Stimulated activated CD4-positive, alpha-beta T cell treated with anti-CD3 and anti-CD28 coated beads, TNF-alpha, amount 100 ng/mL, for 1 hour (primary cell): ENCODE measurements around the gene RCAN3.
A peak's percentile ranks its signal among the peaks of the same experiment; 100 is the strongest.
"Not testable (repeated sequence)": the region's sequence is repeated elsewhere in the genome, so short reads cannot be mapped to it uniquely, and the experiment has no call there.

Experiments
- DNase-seq, 3 donors: peaks; one replicate each; pipeline ENCODE4 v3.0.0-alpha.2; 2020; ENCODE audit warnings: low read depth in 3 of 3, low spot score in 1 of 3

RCAN3 gene

DNA sequence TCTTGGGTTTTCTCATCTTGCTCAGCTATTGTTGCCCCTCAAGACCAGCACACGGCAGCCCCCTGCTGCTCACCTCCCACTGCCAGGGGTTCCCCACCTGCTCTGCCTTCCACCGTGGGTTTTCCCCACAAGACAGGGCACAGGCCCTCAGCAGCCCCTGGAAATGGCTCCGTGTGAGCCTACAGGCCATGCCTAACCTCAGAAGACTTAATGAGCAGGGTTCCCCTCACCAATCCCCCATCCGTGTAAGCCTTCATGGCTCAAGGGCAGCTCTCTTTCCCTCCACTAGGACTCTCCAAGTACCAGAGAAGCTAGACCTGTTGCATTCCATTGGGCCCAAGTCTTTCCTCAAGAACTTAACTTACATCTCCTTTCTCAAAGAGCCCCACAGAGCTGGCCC lies 18.4 kb upstream of the RCAN3 start:
- no peak for DNase-seq

- DNase-seq: no peak
Measured at GRCh38 chr1:24486331-24487065, 16.1 kb upstream of the RCAN3 start.

DNA sequence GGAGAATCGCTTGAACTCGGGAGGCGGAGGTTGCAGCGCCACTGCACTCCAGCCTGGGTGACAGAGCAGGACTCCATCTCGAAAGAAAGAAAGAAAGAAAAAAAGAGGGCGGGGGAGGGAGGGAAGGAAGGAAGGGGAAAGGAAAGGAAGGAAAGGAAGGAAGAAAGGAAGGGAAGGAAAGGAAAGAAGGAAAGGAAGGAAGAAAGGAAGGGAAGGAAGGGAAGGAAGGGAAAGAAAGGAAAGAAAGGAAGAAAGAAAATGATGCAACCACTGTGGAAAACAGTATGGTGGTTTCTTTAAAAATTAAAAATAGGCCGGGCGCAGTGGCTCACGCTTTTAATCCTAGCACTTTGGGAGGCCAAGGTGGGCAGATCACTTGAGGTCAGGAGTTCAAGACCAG lies 15.2 kb upstream of the RCAN3 start:
- DNase-seq: no peak

GRCh38 chr1:24488159-24488558 lies 14.5 kb upstream of the RCAN3 start:
- not testable (repeated sequence) for DNase-seq

GRCh38 chr1:24489674-24490073 lies 13.0 kb upstream of the RCAN3 start:
- DNase-seq: no peak

- DNase-seq: no peak
Measured at GRCh38 chr1:24490101-24490781, 12.4 kb upstream of the RCAN3 start.

DNA sequence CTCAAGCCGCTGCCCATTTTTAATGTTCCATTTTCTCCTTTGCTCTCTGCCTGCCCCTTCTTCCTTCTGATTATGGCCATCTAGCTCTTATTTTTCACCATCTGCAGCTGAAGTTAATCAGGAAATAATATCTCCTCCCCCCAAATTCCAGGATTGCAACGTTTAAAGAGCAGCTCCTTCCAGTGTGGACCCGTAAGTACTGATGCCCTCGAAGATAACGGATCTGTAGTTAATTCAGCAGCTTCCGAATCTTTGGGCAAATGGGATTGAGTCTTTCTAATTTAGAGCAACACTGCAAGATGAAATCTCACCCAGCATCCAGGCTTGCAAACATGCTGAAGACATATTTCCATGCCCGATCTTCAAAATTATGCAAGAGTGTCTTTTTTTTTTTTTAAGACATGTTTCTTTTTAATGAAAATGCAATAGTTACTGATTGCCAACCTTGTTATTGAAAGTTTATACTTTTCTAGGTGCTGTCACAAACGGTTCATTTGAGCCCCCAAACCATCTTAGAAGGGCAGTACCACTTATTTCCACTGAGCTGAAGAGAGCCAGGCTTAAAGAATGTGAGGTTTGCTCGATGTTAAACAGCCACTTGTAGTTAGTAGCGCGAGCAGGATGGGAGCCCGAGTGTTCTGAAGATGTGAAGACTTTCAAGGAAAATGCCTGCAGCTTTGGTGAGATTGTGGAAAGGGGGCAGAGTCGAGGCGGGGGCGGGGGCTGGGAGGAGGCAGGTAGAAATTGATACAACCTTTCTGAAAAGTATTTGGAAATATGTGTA lies 10.9 kb upstream of the RCAN3 start:
- no peak for DNase-seq

GRCh38 chr1:24492935-24493334 lies 9.7 kb upstream of the RCAN3 start:
- not testable (repeated sequence) for DNase-seq

DNA sequence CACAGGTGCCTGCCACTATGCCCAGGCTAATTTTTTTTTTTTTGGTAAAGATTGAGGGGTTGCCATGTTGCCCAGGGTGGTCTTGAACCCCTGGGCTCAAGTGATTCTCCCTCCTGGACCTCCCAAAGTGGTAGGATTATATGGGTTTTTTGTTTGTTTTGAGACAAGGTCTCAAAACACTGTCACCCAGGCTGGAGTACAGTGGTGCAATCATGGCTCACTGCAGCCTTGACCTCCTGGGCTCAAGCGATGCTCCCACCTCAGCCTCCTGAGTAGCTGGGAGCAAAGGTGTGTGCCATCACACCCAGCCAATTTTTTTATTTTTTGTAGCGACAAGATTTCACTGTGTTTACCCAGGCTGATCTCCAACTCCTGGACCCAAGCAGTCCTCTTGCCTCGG lies 8.9 kb upstream of the RCAN3 start:
- DNase-seq: no peak

DNA sequence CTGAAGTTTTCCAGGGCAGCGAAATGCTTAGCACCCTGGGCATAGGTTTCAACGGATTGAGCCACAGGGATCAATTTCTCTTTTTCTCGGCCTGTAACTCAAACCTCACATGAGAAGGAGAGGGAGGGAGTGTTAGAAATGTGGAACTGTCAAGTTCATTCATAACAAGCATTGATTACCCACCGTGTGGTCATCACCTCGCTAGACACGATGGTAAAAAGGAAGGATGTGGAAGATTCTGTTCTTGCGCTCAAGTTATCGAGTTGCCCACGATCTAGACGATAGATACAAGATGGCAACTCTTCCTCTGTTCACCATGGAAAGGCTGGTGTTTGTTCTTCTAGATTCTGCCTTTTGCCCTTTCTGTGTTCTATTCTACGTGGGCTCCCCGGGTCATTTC lies 4.0 kb upstream of the RCAN3 start:
- no peak for DNase-seq

GRCh38 chr1:24500448-24501048 lies 2.1 kb upstream of the RCAN3 start:
- DNase-seq: no peak

DNA sequence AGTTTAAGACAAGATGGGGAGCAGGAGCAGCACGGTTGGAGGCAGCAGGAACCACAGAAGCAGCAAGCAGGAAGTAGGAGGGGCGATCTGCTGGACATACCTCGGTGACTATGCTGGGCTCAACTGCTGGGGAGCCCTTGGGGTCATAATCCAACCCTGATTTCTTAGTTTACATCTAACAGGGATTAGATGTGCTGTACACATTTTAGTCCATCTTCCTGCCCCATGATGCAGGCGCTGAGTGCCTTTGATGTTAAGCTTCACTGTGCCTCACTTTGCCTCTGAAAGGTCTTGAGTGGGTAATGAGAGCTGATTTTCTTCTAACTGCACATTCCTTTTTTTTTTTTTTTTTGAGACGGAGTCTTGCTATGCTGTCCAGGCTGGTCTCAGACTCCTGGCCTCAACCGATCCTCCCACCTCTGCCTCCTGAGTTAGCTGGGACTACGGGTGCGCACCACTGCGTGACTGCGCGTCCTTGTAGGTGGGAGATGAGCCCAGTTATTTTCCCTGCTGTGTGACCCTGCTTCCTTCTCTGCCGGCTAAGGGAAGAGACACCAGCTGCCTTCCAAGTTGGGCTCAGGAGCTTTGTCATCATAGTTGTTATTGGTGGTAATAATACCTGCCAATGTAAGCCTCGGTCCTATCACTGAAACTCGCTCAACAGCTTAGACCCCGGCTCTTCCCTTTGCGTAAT lies 1.1 kb upstream of the RCAN3 start:
- DNase-seq: no peak

- DNase-seq: peak; percentile 55 to 61 (median 60)
Measured at GRCh38 chr1:24502065-24502708, 449 bp upstream of the RCAN3 start.

DNA sequence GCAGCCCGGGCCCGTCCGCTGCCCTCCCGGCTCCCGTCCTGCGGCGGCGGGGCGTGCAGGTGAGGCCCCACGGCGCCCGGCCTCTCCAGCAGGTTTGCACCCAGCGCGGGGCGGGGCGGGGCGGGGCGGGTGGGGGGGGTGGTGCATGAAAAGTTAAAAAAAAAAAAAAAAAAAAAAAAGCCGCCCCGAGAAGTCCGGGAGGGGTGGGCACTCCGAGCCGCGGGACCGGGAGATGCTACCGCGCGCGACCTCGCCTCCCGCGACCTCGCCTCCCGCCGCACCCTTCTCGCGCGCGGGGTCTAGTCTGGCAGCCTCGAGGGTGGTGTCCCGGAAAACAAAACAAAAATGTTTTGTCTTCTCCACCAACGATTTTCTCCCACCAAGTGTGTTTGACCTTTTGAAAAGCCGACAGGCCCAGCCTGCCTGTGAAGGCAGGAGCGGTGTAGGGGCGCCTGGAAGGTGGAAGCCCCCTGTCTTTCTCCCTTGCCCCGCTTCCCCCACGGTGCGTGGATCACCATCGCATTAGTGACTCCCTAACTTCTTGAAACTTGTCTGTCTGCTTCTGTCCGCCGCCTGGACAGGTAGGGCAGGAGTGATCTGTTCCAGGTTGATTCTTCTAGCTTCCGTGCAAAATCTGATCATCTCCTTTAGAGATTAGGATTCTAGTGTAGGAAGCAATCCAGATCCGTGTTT lies 569 bp downstream of the RCAN3 start:
- no peak for DNase-seq

GRCh38 chr1:24503870-24504523 lies 1.4 kb downstream of the RCAN3 start:
- DNase-seq: no peak

DNA sequence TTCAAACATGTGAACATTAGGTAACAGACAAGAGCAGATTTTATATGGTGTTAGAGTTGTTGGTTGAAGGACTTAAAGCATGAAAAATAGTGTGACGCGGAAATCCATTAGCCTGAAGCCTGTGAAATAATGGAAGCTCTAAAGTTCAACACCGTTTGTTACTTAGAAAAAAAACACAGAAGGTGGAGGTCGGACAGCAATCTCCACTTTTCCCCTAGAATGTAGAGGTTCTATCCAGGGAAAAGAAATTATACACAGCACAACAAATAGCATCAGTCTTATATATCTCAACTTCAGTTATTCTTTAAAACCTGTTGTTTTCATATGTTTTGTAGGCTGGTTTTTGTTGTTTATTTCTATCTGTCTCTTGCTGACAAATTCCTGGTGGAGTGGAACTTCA lies 1.9 kb downstream of the RCAN3 start:
- DNase-seq: no peak

DNA sequence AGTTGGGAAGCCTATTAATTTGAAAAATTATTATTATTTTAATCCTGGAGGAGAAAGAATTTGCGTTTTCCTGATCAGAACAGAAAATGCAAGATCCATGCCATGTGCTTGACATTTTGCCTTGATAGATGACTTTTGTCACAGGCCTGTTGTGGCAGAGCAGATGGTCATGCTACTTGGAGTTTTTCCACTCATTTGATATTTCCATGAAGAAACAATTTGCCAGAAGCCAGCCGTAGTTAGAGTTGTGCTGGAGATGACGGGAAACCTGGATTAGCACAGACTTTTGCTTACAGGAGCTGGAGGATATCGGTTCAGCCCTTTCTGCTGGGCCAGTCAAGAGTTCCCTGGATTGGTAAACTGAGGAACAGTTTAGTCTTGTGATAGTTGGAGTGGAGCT lies 3.2 kb downstream of the RCAN3 start:
- DNase-seq: no peak

DNA sequence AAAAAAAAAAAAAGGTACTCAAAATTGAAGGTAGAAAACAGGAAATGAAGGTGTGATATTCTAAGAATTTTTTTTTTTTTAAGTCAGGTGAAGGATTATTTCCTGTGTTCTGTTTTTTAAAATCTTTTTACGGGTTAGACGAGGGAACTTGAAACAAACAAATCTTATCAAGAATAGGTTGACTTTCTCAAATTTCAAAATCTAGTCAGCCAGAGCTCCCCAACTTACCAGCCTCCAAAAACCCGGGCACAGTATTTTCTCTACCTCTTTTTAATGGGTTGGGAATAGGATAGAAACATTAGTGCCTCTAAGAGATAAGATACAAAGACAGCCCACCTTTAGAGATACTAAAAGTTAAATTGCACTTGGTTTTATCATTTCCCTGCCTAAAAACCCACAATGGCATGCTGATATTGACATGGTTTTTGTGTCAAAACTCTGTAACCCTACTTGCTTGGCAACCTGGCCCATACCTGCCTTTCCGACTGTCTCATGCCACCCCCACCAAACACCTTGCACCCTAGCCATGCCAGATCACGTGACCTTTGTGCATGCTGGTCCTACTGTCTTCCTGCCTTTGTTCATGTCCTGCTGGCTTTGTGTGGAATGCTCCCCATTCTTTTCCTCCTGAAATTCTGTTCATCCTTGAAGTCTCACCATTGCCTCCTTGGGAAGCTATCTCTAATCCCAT lies 4.2 kb downstream of the RCAN3 start:
- DNase-seq: no peak

DNA sequence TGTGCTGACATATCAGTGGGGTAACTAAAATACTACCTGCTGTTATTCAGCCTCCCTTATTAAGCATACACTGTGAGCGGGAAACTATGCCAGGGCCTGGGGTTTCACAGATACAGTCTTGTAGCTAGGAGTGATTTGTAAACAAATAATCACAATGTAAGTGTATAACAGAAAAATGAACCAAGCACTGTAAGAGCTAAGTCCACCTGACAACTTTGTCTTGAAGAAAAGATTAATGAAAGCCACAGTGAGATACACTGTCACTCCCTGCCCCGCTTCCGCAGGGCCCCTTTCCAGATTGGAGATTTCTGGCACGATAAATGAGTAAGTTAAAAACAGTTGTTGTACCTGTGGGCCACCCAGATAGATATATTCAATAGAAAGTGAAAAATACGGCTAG lies 4.8 kb downstream of the RCAN3 start:
- DNase-seq: no peak
